Naive B cell (primary cell): ENCODE results near the gene CHSY1. TPM values are rescaled to one million over a fixed set of nuclear protein-coding genes. Genes with fewer than 3 reads are reported as not detected.

Source experiments
- ATAC-seq, 2 donors: fragments of 150-1000 bp; cut with Tn5 transposase; 2 replicates each; pipeline ENCODE4 v1.10.0; 2021; ENCODE audit warnings: low read depth in 2 of 2, mild to moderate bottlenecking in 2 of 2, moderate library complexity in 2 of 2
- DNase-seq: peaks from one replicate; pipeline ENCODE4 v3.0.0; 2022
- H3K27ac Mint-ChIP-seq, 6 donors: one replicate each; pipeline ENCODE4 v1.8.0; 2020 to 2022; ENCODE audit warnings: mild to moderate bottlenecking in 6 of 6, mixed read lengths in 6 of 6, moderate library complexity in 5 of 6, inconsistent platforms in 2 of 6
- H3K27me3 Mint-ChIP-seq, 3 donors: one replicate each; pipeline ENCODE4 v1.8.0; 2021 to 2022; ENCODE audit warnings: mixed read lengths in 3 of 3, mild to moderate bottlenecking in 1 of 3
- H3K36me3 Mint-ChIP-seq, 2 donors: one replicate each; pipeline ENCODE4 v1.8.0; 2020 to 2022; ENCODE audit warnings: mixed read lengths in 2 of 2, inconsistent platforms in 1 of 2, mild to moderate bottlenecking in 1 of 2
- H3K4me1 Mint-ChIP-seq, 3 donors: one replicate each; pipeline ENCODE4 v1.8.0; 2020 to 2022; ENCODE audit warnings: mixed read lengths in 3 of 3, inconsistent platforms in 1 of 3, mild to moderate bottlenecking in 1 of 3, moderate library complexity in 1 of 3
- H3K4me3 Mint-ChIP-seq, 8 donors: one replicate each; pipeline ENCODE4 v1.8.0; 2020 to 2022; ENCODE audit warnings: mild to moderate bottlenecking in 8 of 8, mixed read lengths in 8 of 8, moderate library complexity in 8 of 8, inconsistent platforms in 2 of 8
- H3K9me3 Mint-ChIP-seq, 7 donors: one replicate each; pipeline ENCODE4 v1.8.0; 2020 to 2022; ENCODE audit warnings: mixed read lengths in 7 of 7, mild to moderate bottlenecking in 5 of 7, inconsistent platforms in 2 of 7, moderate library complexity in 1 of 7
- polyA plus RNA-seq, 6 donors: library from polyadenylated mRNA; unstranded; fragments of 300-500 nt; fragmentation: Illumina TruSeq; gene quantifications; one replicate each; pipeline ENCODE4 v1.2.3, GENCODE V29; 2021; ENCODE audit warnings: low read depth in 6 of 6

Gene CHSY1
- polyA plus RNA-seq, 6 donors from 2014 or later = 2.0 to 3.7 (median 2.5) TPM

- Mint-ChIP-seq H3K27ac (no peak overlapping the region), H3K9me3 (peaks cover 5 to 19% (median 15%) of the 10 kb centered on the region in 7 donors), H3K4me3 (peak overlapping the region in 1 of 8 donors; percentile 55), H3K4me1 (peaks cover 0 to 19% (median 8%) of the 10 kb centered on the region in 3 donors), H3K36me3 (peaks cover 0 to 13% of the 10 kb centered on the region in 2 donors), H3K27me3 (peaks cover 0 to 6% (median 0%) of the 10 kb centered on the region in 3 donors)
- ATAC-seq = no peak
- no peak for DNase-seq
Observed at GRCh38 chr15:101159936-101160815, 91.7 kb downstream of the CHSY1 start.

DNA sequence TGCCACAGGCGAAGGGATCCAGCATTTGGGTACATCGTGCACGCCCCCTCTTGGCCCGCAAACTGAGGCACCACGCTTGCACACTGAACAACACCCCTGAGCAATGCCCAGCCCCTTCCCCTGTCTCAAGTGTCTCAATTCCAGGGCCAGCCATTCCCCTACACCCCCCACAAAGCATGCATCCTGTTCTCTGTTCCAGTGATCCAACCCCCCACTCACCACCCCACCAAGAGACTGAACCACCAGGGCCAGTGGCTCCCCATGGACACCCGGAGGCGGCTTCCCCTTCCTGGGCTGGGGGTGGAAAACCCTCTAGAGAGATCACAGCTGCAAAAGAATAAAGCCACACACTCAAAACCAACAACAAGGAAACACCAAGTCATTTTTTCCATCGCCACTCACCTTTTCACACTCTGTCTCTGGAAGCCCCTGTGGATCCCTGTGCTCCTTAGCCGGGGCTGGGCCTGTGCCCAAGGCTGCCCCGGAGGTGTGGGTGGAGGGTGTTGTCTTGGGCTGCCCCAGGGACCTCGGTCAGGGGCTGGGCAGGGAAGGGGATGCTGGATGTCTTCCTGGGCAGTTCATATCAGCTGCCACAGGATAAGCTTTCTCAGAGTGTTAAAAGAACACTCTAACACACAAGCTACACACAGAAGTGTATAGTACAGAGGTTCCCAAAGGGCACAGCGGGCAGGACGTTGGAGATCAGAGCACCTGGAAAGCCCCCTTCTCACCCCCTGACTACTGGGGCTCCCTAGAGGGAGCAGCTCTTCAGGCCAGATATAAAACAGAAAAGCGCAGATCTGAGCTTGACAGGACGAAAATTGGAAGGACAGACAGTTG is 92.5 kb downstream of the CHSY1 start:
- Mint-ChIP-seq H3K9me3 (peaks cover 2 to 11% (median 8%) of the 10 kb centered on the region in 7 donors), H3K4me1 (peaks cover 0 to 19% (median 9%) of the 10 kb centered on the region in 3 donors), H3K27me3 (peaks cover 0 to 6% (median 0%) of the 10 kb centered on the region in 3 donors), H3K27ac (peak overlapping the region in 1 of 6 donors; percentile 80), H3K36me3 (peaks cover 0 to 10% of the 10 kb centered on the region in 2 donors), H3K4me3 (no peak overlapping the region)
- no peak for DNase-seq
- ATAC-seq = no peak

DNA sequence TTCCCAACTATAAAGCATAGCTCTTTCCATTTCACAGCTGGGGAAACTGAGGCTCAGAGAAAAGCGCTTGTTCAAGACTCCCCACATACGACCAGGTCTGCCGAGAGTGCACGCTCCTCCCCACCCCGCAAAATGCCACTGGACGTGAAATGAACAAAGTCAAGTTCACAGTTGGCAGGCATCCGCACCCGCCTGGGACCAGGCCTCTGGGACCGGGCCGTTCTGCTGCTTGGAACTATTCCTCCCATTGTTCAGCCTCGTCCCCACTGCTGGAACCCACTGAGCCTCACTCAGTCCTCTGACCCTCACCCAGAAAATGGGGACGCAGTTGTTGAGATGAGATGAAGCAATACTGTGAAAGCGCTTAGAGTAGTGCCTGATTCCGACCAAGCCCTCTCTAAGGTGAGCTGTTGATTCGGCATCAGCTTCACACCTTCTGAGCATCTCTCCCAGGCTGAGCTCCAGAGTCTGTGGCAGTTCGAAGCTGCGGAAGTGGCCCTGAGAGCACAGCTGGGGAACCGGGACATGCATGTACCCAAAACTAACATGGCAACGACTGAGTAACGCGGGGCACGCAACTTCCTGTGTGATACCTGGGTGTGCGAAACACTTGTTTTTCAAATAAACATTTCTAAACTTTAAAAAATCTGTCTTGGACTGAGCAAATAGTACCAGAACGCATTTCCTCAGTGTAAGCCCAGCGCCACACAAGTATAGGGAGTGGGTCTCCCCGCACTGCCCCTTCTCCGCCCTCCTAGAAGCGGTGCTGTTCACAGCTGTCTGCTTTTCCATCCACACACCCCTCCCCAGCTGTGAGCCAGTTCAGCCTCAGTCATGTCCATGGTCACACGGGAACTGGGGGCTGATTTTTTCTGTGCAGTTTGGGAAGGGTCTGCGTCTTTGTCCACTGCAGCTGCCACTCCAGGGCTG is 93.4 kb downstream of the CHSY1 start:
- Mint-ChIP-seq H3K36me3 (peaks cover 0 to 1% of the 10 kb centered on the region in 2 donors), H3K27me3 (peaks cover 0 to 6% (median 0%) of the 10 kb centered on the region in 3 donors), H3K4me3 (no peak overlapping the region), H3K4me1 (peaks cover 0 to 19% (median 13%) of the 10 kb centered on the region in 3 donors), H3K9me3 (peaks cover 0 to 5% (median under 1%) of the 10 kb centered on the region in 7 donors), H3K27ac (peak overlapping the region in 1 of 6 donors; percentile 14)
- no peak for ATAC-seq
- DNase-seq = no peak

DNA sequence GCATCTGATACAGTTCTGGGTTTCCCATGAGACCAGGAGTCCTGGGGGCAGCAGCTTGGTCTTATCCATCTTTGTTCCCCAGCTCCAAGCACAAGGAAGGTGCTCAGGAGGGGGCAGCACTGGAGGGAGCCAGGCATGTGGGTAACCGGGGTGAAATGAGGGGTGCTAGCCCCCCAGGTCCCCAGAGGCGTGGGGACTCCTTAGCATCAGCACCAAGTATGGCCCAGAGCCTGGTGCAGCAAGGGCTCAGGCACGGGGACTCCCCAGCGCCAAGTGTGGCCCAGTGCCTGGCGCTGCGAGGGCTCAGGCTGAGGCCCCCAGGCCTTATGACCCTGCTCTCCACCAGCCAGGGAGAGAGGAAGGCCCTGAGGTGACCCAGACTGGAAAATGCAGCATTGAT is 94.1 kb downstream of the CHSY1 start:
- ATAC-seq (no peak), DNase-seq (no peak)
- Mint-ChIP-seq H3K36me3 (no peaks in the 10 kb centered on the region), H3K27ac (no peak overlapping the region), H3K27me3 (peaks cover 0 to 6% (median 0%) of the 10 kb centered on the region in 3 donors), H3K9me3 (peaks cover 0 to 5% (median 0%) of the 10 kb centered on the region in 7 donors), H3K4me3 (no peak overlapping the region), H3K4me1 (peaks cover 0 to 19% (median 13%) of the 10 kb centered on the region in 3 donors)

DNA sequence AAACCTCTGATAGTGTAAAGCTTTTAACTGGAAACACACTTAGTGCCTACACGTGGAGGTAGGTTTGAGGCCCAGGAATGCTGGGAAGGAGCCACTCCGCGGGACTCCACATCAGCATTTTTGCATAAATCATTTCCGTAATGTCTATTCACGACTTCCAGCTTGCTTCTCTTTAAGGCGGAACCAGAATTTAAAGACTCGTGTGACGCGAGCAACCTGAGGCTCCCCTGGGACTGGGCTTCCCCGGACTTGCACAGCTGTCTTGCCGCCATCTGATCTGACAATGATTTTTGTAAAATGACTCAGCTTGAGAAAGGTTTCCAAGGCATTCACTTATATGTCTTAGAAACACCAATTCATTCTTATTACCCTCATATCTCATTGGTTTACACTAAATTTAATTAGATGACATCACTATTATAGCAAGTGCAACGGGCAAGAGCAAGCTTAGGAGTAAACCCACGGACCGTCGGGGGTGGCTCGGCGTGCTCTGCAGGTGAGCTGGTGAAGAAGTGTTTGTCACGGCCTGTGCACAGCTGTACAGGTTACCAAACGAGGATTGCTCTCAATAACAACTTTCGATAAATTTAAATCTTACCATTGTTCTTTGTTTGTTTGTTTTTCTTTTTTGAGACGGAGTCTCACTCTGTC is 95.2 kb downstream of the CHSY1 start:
- DNase-seq (peak; percentile 63), ATAC-seq (peak; percentile 92 to 94)
- peak overlapping the region in 3 of 8 donors; percentile 9 to 69 (median 45) for H3K4me3 Mint-ChIP-seq
- peaks cover under 1 to 20% (median 13%) of the 10 kb centered on the region in 3 donors for H3K4me1 Mint-ChIP-seq
- peaks cover 0 to 5% (median 0%) of the 10 kb centered on the region in 7 donors for H3K9me3 Mint-ChIP-seq
- H3K27me3 Mint-ChIP-seq = peaks cover 0 to 6% (median 0%) of the 10 kb centered on the region in 3 donors
- peak overlapping the region in 1 of 6 donors; percentile 44 for H3K27ac Mint-ChIP-seq
- H3K36me3 Mint-ChIP-seq = no peaks in the 10 kb centered on the region

DNA sequence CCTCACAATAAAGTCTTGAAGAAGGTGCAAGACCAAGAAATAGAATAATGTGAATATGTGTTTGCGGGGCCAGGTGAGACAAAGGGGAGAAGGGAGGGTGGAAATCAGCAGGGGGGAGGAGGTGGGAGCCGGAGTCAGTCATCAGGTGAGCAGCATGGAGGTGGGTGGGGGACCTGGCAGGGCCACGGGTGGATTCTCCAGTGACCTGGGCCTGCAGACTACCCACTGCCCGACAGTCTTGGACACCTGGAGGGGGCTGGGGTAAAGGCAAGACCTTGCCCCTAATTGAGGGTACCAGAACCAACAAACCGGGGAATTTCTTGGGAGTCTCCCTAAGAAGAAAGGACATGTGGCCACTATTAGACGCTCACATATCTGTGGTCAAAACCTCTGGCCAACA is 95.8 kb downstream of the CHSY1 start:
- Mint-ChIP-seq H3K4me3 (no peak overlapping the region), H3K4me1 (peaks cover 6 to 26% (median 19%) of the 10 kb centered on the region in 3 donors), H3K27me3 (peaks cover 0 to 6% (median 0%) of the 10 kb centered on the region in 3 donors), H3K9me3 (peaks cover 0 to 5% (median 0%) of the 10 kb centered on the region in 7 donors), H3K27ac (peak overlapping the region in 1 of 6 donors; percentile 27), H3K36me3 (no peaks in the 10 kb centered on the region)
- ATAC-seq (no peak), DNase-seq (no peak)

GRCh38 chr15:101153801-101154656 is 97.8 kb downstream of the CHSY1 start:
- peaks cover 0 to 12% (median 0%) of the 10 kb centered on the region in 3 donors for H3K27me3 Mint-ChIP-seq
- H3K4me1 Mint-ChIP-seq = peaks cover 18 to 39% (median 21%) of the 10 kb centered on the region in 3 donors
- H3K27ac Mint-ChIP-seq = no peak overlapping the region
- no peaks in the 10 kb centered on the region for H3K36me3 Mint-ChIP-seq
- H3K9me3 Mint-ChIP-seq = peaks cover 0 to 3% (median 0%) of the 10 kb centered on the region in 7 donors
- no peak overlapping the region for H3K4me3 Mint-ChIP-seq
- ATAC-seq (no peak), DNase-seq (no peak)

DNA sequence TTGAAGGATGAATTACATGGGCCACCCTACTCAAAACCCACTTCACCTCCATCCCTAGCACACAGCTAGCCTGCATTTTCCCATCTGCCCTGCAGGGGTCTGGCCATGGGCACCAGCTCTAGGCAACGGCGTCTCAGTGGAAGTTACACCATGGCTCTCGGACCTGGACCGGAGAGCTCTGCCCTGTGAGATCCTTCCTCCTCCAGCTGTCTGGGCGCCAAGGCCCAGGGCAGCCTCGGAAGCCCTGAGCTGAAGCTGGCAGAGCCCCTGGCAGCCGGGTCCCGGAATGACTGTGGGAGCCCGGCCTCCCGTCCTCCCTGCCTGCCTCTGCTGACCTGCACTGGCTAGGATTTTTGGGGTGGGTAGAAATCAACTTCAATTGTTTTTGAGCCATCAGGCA is 98.9 kb downstream of the CHSY1 start:
- H3K9me3 Mint-ChIP-seq = peaks cover 0 to 3% (median 0%) of the 10 kb centered on the region in 7 donors
- no peak for DNase-seq
- H3K27ac Mint-ChIP-seq = peak overlapping the region in 1 of 6 donors; percentile 73
- no peak overlapping the region for H3K4me3 Mint-ChIP-seq
- H3K27me3 Mint-ChIP-seq = peaks cover 0 to 6% (median 0%) of the 10 kb centered on the region in 3 donors
- ATAC-seq = no peak
- no peaks in the 10 kb centered on the region for H3K36me3 Mint-ChIP-seq
- peaks cover 18 to 39% (median 21%) of the 10 kb centered on the region in 3 donors for H3K4me1 Mint-ChIP-seq

- Mint-ChIP-seq H3K27ac (peak overlapping the region in 2 of 6 donors; percentile 11 to 38), H3K4me3 (peak overlapping the region in 2 of 8 donors; percentile 21 to 65), H3K9me3 (peaks cover 0 to 3% (median 0%) of the 10 kb centered on the region in 7 donors), H3K4me1 (peaks cover 18 to 29% (median 24%) of the 10 kb centered on the region in 3 donors), H3K27me3 (peaks cover 0 to 6% (median 3%) of the 10 kb centered on the region in 3 donors), H3K36me3 (no peaks in the 10 kb centered on the region)
- no peak for DNase-seq
- ATAC-seq = no peak
Observed at GRCh38 chr15:101151288-101151687, 100.6 kb downstream of the CHSY1 start.

GRCh38 chr15:101150723-101151040 is 101.2 kb downstream of the CHSY1 start:
- Mint-ChIP-seq H3K36me3 (no peaks in the 10 kb centered on the region), H3K4me3 (no peak overlapping the region), H3K27ac (no peak overlapping the region), H3K4me1 (peaks cover 18 to 25% (median 24%) of the 10 kb centered on the region in 3 donors), H3K9me3 (peaks cover 0 to 3% (median 0%) of the 10 kb centered on the region in 7 donors), H3K27me3 (peaks cover 0 to 6% (median 3%) of the 10 kb centered on the region in 3 donors)
- DNase-seq (no peak), ATAC-seq (no peak)
